SK-N-SH (cell line): ENCODE data around the gene SEMA4B.

Experiments used
- CHD2 ChIP-seq: fragments of 150-350 bp; IDR thresholded peaks from 2 replicates; pipeline ENCODE4 v1.6.1; 2018; ENCODE audit warnings: low read length; ENCODE audit not compliant: partially characterized antibody
- EP300 ChIP-seq, 2 experiments: IDR thresholded peaks; 2 replicates each; pipeline versions ENCODE4 v1.4.0 to v1.6.1; 2012; ENCODE audit warnings: borderline replicate concordance in 1 of 2, low read depth in 1 of 2, low read length in 1 of 2
- JUND ChIP-seq: IDR thresholded peaks from 2 replicates; pipeline ENCODE4 v1.4.0; 2012
- RAD21 ChIP-seq: IDR thresholded peaks from 2 replicates; pipeline ENCODE4 v1.6.1; 2012; ENCODE audit warnings: mild to moderate bottlenecking, low read length
- RFX5 ChIP-seq: IDR thresholded peaks from 2 replicates; pipeline ENCODE4 v1.6.1; 2012; ENCODE audit warnings: mild to moderate bottlenecking, improper control_type of control experiment, low read length
- TAF1 ChIP-seq: IDR thresholded peaks from 2 replicates; pipeline ENCODE4 v1.6.1; 2012; ENCODE audit warnings: low read depth, mild to moderate bottlenecking, low read length, moderate library complexity, borderline replicate concordance
- TCF12 ChIP-seq: IDR thresholded peaks from 2 replicates; pipeline ENCODE4 v1.4.0; 2012
- TF ChIP-seq, protein P1 (sequence below): IDR thresholded peaks from 2 replicates; pipeline ENCODE4 v1.4.0; 2012; ENCODE audit warnings: low read depth, borderline replicate concordance
- TF ChIP-seq, protein P2 (sequence below): IDR thresholded peaks from 2 replicates; pipeline ENCODE4 v1.6.1; 2012; ENCODE audit warnings: mild to moderate bottlenecking, low read depth, low read length, moderate library complexity
- TF ChIP-seq, protein P3 (sequence below): fragments of 200-600 bp; sonication (generic); IDR thresholded peaks from 2 replicates; pipeline ENCODE4 v1.6.1; 2017; ENCODE audit warnings: antibody characterized with exemption, mild to moderate bottlenecking, moderate library complexity
- TF ChIP-seq, protein P4 (sequence below): IDR thresholded peaks from 2 replicates; pipeline ENCODE4 v1.4.0; 2012; ENCODE audit warnings: low read depth, borderline replicate concordance

DNA sequence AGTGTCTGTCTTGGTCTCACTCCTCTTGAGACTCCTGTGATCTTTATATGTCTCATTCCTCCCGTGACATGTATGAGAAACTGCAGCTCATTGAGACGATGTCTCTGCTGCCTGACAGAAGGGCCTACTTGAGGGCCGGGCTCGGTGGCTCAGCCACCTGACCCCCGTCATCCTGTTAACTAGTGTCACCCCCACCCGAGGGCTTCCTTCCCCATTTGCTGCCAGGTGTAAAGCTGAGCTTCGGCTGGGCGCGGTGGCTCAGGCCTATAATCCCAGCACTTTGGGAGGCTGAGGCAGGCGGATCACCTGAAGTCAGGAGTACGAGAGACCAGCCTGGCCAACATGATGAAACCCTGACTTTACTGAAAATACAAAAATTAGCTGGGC, 12.7 kb downstream of the SEMA4B start:
- TF ChIP-seq, protein P1, sequence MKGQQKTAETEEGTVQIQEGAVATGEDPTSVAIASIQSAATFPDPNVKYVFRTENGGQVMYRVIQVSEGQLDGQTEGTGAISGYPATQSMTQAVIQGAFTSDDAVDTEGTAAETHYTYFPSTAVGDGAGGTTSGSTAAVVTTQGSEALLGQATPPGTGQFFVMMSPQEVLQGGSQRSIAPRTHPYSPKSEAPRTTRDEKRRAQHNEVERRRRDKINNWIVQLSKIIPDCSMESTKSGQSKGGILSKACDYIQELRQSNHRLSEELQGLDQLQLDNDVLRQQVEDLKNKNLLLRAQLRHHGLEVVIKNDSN: no peak
- TF ChIP-seq, protein P2, sequence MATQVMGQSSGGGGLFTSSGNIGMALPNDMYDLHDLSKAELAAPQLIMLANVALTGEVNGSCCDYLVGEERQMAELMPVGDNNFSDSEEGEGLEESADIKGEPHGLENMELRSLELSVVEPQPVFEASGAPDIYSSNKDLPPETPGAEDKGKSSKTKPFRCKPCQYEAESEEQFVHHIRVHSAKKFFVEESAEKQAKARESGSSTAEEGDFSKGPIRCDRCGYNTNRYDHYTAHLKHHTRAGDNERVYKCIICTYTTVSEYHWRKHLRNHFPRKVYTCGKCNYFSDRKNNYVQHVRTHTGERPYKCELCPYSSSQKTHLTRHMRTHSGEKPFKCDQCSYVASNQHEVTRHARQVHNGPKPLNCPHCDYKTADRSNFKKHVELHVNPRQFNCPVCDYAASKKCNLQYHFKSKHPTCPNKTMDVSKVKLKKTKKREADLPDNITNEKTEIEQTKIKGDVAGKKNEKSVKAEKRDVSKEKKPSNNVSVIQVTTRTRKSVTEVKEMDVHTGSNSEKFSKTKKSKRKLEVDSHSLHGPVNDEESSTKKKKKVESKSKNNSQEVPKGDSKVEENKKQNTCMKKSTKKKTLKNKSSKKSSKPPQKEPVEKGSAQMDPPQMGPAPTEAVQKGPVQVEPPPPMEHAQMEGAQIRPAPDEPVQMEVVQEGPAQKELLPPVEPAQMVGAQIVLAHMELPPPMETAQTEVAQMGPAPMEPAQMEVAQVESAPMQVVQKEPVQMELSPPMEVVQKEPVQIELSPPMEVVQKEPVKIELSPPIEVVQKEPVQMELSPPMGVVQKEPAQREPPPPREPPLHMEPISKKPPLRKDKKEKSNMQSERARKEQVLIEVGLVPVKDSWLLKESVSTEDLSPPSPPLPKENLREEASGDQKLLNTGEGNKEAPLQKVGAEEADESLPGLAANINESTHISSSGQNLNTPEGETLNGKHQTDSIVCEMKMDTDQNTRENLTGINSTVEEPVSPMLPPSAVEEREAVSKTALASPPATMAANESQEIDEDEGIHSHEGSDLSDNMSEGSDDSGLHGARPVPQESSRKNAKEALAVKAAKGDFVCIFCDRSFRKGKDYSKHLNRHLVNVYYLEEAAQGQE: no peak
- no peak for TF ChIP-seq TAF1
- TF ChIP-seq EP300 (IDR thresholded peaks at IDR 0.05; ENCODE audit: borderline replicate concordance in 1 of 2, low read depth in 1 of 2, low read length in 1 of 2): no peak
- TF ChIP-seq, protein P3, sequence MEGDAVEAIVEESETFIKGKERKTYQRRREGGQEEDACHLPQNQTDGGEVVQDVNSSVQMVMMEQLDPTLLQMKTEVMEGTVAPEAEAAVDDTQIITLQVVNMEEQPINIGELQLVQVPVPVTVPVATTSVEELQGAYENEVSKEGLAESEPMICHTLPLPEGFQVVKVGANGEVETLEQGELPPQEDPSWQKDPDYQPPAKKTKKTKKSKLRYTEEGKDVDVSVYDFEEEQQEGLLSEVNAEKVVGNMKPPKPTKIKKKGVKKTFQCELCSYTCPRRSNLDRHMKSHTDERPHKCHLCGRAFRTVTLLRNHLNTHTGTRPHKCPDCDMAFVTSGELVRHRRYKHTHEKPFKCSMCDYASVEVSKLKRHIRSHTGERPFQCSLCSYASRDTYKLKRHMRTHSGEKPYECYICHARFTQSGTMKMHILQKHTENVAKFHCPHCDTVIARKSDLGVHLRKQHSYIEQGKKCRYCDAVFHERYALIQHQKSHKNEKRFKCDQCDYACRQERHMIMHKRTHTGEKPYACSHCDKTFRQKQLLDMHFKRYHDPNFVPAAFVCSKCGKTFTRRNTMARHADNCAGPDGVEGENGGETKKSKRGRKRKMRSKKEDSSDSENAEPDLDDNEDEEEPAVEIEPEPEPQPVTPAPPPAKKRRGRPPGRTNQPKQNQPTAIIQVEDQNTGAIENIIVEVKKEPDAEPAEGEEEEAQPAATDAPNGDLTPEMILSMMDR: no peak
- no peak for TF ChIP-seq JUND
- no peak for TF ChIP-seq CHD2
- TF ChIP-seq RAD21: no peak
- no peak for TF ChIP-seq RFX5
- TF ChIP-seq TCF12: no peak
- TF ChIP-seq, protein P4, sequence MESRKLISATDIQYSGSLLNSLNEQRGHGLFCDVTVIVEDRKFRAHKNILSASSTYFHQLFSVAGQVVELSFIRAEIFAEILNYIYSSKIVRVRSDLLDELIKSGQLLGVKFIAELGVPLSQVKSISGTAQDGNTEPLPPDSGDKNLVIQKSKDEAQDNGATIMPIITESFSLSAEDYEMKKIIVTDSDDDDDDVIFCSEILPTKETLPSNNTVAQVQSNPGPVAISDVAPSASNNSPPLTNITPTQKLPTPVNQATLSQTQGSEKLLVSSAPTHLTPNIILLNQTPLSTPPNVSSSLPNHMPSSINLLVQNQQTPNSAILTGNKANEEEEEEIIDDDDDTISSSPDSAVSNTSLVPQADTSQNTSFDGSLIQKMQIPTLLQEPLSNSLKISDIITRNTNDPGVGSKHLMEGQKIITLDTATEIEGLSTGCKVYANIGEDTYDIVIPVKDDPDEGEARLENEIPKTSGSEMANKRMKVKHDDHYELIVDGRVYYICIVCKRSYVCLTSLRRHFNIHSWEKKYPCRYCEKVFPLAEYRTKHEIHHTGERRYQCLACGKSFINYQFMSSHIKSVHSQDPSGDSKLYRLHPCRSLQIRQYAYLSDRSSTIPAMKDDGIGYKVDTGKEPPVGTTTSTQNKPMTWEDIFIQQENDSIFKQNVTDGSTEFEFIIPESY: no peak
